Epithelial cell of proximal tubule (primary cell): ENCODE data around the gene TACR2. TPM values are rescaled to one million over a fixed set of nuclear protein-coding genes. Genes with fewer than 3 reads are reported as not detected.
"Not testable (repeated sequence)": the region's sequence is repeated elsewhere in the genome, so short reads cannot be mapped to it uniquely, and the experiment has no call there.

Experiments used
- DNase-seq: peaks from one replicate; pipeline ENCODE4 v3.0.0-alpha.2; 2011; ENCODE audit warnings: low read depth
- H3K4me3 ChIP-seq: 2 replicates; pipeline ENCODE4 v1.5.1; 2011; ENCODE audit warnings: low read depth, mild to moderate bottlenecking, low read length
- total RNA-seq: library from RNA; depleted of rRNA; stranded (reverse); fragments of >200 nt; gene quantifications from 2 replicates; pipeline ENCODE4 v1.2.3, GENCODE V29; 2015
- TF ChIP-seq, protein P1 (sequence below): conservative IDR thresholded peaks from 2 replicates; pipeline ENCODE4 v1.5.1; 2012; ENCODE audit warnings: low read depth, mild to moderate bottlenecking, low read length

The TACR2 gene
- total RNA-seq, 1 donor from 2014 or later: 0.23 TPM

DNA sequence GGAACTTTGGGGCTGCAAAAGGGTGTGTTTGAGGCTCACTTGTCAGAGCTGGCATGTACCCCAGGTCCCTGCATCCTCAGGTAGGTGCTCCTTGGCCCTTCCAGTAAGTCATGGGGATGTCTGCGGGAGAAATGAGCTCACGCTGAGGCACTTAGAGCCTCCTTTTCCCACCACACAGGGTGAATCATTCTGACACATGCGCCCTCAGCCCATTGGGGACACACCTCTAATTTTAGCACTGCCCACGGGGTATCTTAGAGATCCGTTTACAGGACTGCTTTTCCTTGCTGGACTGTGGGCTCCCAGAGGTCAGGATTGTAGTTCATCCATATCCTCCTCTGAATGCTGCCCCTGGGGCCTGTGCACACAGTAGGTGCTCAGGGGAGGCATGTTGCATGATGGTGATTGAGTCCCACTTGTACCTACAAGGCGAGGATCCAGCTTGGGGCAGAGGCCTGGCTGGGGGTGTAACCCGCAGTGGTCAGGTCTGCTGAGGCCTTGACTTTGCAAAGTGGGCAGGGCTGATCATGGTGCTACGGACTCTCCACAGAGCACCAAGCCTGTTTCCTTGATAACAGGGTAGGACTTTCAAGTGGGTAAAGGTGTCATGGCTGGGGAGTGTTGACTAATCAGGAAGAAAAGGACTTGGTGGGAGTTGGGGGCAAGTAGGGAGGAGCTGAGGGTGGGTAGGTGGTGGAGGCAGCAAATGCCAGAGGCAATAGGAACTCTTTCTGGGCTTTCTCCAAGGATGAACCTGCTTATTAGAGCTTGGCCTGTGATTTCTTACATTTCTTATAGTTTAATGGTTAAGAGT is 40.4 kb upstream of the TACR2 start:
- no peak overlapping the region for H3K4me3 ChIP-seq
- DNase-seq: no peak
- TF ChIP-seq, protein P1, sequence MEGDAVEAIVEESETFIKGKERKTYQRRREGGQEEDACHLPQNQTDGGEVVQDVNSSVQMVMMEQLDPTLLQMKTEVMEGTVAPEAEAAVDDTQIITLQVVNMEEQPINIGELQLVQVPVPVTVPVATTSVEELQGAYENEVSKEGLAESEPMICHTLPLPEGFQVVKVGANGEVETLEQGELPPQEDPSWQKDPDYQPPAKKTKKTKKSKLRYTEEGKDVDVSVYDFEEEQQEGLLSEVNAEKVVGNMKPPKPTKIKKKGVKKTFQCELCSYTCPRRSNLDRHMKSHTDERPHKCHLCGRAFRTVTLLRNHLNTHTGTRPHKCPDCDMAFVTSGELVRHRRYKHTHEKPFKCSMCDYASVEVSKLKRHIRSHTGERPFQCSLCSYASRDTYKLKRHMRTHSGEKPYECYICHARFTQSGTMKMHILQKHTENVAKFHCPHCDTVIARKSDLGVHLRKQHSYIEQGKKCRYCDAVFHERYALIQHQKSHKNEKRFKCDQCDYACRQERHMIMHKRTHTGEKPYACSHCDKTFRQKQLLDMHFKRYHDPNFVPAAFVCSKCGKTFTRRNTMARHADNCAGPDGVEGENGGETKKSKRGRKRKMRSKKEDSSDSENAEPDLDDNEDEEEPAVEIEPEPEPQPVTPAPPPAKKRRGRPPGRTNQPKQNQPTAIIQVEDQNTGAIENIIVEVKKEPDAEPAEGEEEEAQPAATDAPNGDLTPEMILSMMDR: no peak

DNA sequence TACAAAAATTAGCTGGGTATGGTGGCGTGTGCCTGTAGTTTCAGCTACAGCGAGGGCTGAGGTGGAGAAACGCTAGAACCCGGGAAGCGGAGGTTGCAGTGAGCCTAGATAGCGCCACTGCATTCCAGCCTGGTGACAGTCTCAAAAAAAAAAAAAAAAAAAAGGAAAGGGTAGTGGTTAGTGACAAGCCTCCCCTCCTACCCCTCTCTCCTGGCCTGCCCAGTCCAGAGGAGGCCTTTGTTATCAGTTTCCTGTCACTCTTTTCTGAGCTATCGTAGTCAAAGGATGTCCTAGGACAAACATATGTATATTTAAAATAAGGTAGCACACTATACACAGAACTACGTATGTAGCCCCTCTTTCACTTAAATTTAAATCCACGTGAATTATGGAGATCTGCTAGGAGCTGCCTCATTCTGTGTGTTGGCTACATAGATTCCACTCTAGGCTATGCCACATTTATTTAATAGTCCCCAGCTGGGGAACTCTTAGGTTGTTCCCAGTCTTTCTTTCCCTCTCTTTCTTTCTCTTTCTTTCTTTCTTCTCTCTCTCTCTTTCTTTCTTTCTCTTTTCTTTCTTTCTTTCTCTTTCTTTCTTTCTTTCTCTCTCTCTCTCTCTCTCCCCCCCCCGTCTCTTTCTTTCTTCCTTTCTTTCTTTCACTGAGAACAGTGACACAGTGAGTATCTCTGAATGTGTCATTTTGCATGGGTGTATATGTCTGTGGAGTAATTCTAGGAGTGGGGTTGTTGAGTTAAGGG is 38.5 kb upstream of the TACR2 start:
- no peak for DNase-seq
- H3K4me3 ChIP-seq: no peak overlapping the region
- TF ChIP-seq, protein P1: no peak

DNA sequence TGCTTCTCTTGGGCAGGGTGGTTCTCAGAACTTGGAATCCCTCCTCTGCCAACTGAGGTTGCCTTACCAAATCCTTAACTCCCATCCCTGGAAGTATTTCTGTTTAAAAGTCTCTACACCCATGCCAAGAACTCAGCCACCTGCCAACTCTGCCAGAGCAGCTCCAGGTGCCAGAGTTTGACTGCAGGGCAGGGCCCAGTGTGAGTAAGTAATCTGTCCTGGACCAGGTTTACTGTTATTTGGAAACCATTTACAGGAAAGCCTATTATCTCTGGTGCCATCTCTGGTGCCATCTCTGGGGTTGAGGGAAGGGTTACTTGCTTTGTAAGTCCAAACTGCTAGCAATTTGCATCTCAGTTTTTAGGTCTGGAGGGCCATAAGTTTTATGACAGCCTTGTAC is 37.1 kb upstream of the TACR2 start:
- H3K4me3 ChIP-seq: no peak overlapping the region
- TF ChIP-seq, protein P1: no peak
- DNase-seq: no peak

DNA sequence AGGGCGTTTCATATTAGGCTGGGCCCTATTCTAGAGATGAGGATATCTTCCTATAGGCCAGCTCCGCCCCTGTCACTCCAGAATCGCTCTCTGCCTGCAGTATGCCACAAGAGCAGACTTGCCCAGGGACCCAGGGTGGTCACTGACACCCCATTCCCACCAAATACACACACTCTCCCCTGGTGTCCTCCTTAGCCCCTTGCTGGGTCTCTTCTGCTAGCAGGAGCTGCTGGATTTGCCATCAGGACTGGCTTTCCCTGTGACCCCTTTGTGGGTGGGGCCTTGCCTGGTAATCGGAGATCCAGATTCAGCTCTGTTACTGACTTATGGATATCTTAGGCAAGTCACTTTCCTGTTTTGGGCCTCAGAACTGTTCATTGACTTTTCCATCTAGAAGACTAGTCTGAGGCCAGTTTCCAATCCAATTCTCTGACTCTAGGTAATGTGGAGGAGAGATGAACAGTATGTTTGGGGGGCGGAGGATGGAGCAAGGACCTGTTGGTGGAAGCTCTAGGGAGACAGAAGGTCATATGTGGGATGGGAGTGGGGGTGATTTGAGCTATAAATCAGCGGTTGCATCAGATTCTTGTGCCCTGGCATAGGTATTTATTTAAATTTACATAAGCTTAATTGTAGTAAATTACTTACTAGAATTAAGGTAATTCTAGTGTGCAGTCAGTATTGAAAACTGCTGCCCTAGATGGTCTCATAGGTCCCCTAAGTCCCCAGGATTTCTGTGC is 36.1 kb upstream of the TACR2 start:
- TF ChIP-seq, protein P1: no peak
- H3K4me3 ChIP-seq: no peak overlapping the region
- no peak for DNase-seq

DNA sequence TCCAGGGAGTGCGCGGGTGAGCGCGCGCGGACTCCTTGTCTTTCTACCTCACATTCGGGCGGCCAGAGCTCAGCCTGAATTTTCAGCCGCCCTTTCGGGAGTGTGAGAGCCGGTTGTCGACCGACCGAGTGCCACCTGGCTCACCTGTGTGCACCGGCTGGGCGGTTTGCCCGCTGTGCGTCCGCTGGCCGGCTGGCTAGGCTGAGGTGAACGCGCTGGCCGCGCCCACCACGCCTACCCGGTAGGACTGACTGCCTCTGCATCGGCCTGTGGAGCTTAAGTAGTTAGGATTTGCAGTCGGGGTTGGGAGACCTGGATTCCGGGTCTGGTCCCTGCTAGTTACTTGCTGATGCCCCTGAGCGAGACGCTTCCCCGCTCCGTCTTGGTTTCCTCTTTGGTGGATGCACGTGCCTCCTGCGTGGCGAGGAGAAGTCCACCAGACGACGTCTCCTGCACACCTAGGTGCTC is 35.1 kb upstream of the TACR2 start:
- peak overlapping the region; percentile 94 for H3K4me3 ChIP-seq
- DNase-seq: no peak
- TF ChIP-seq, protein P1: no peak

DNA sequence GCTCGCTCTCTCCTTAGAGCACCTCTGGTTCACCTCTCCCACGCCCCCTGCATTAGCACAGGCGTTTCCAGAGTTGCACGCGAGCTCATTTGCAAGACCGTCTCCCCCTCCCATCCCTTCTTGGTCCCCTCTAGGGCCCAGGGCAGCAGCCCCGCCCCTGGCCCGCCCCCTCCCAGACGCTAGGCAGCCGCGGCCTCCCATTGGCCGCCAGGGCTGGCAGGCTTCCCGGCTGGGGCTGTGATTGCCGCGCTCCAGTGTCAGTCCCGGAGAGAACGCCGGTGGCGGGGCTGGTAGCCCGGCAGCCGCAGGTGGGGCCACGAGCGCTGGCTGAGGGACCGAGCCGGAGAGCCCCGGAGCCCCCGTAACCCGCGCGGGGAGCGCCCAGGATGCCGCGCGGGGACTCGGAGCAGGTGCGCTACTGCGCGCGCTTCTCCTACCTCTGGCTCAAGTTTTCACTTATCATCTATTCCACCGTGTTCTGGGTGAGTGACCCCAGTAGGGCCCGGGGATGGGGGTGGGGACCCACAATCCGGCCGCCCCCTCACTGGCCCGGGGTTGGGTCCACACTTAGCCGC is 34.6 kb upstream of the TACR2 start, which contains the start of gene TSPAN15:
Gene TSPAN15, plus strand, starts transcription at position 257 of the 575 bp plus-strand sequence. Its CDS starts 130 bp downstream, at position 387.
- TF ChIP-seq, protein P1: no peak
- no peak for DNase-seq
- peak within 1 kb of the TSS; percentile 94 for H3K4me3 ChIP-seq

DNA sequence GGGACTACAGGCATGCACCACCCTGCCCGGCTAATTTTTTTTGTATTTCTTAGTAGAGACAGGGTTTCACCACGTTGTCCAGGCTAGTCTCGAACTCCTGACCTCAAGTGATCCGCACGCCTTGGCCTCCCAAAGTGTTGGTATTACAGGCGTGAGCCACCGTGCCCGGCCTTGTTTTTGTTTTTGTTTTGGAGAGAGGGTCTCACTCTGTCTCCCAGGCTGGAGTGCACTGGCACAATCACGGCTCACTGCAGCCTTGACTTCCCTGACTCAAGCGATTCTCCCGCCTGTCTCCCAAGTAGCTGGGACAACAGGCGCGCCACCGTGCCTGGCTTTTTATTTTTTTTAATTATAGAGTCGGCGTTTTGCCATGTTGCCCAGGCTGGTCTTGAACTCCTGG is 33.7 kb upstream of the TACR2 start:
- not testable (repeated sequence) for H3K4me3 ChIP-seq, DNase-seq
